ENCODE results near the gene DENND2C.

The DENND2C gene, protein sequence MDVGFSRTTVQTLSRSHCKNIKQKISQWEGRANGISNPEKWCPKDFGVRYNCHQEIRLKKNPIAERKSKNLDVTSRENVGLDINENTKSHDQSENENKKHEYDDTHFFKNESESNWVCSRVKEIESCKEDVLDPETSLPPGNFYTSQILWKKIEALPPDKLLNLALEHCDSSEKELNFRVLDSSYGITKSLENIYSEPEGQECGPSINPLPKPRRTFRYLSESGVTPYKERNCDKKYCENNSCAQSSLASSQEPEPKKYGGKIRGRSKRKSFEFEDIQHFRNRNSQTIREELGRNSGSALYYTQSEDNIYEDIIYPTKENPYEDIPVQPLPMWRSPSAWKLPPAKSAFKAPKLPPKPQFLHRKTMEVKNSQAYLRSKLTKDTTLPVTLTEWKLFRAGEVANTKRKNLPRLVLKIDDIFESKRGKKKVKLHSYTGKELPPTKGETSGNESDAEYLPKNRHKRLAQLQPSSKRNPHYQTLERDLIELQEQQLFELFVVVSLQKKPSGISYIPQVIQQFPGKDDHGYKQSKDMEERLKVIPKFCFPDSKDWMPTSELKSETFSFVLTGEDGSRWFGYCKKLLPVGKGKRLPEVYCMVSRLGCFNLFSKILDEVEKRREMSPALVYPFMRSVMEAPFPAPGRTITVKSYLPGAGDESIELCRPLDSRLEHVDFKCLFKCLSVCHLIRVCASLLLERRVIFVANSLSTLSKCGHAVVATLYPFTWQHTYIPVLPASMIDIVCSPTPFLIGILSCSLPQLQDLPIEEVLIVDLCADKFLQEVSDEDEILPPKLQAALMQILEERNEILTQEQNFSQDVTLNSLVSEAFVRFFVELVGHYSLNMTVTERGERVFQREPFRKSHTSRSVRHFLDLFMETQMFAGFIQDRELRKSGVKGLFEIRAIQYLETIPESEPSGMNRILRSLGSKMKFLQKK

DNA sequence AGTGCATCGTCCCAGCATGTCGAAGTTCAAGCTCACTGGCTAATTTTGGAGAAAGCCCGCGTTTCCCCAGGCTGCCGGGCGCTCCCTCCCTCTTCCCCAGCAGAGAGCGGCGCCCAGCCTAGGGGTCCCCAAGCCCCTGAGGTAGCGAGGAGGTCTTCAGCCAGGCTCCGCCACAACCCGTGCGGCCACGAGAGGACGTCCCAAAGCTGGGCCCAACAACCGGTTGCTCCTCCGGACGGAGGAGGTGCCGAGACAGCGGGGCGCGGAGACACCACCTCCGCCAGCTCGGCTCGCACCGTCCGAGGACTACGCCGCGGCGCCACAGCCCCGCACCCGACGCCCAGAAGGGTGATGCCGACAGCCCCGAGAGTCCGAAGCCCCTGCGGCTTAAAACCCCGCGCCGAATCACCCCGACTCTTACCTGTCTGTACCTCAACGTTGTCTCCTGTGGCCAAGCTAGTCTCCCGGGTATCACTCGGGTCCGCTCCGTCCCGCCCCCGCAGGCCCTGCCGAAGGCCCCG is at the start of gene DENND2C:
Gene DENND2C (minus strand): TSS at position 488 of the 521 bp plus-strand sequence. CDS start 44,065 bp downstream, outside the sequence.
- DNase-seq (ENCODE audit: low spot score), result no peak

DNA sequence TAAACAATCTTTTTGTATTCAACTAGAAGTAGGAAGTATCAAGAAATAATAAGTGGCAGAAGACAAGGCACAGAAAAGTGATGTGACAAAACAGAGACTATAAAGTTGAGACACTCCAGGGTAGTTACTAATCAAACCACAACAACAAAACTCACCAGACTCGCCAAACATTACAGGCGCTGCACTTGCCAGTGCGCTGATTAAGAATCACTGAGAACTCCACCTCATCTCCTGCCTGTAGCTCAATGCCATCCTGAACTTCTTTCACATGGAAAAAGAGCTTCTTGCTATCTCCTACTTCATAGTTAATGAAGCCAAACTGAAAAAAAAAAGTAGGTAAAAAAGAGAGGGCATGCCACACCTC is 49.6 kb upstream of the DENND2C start:
- no peak for DNase-seq (ENCODE audit: low spot score)

DNA sequence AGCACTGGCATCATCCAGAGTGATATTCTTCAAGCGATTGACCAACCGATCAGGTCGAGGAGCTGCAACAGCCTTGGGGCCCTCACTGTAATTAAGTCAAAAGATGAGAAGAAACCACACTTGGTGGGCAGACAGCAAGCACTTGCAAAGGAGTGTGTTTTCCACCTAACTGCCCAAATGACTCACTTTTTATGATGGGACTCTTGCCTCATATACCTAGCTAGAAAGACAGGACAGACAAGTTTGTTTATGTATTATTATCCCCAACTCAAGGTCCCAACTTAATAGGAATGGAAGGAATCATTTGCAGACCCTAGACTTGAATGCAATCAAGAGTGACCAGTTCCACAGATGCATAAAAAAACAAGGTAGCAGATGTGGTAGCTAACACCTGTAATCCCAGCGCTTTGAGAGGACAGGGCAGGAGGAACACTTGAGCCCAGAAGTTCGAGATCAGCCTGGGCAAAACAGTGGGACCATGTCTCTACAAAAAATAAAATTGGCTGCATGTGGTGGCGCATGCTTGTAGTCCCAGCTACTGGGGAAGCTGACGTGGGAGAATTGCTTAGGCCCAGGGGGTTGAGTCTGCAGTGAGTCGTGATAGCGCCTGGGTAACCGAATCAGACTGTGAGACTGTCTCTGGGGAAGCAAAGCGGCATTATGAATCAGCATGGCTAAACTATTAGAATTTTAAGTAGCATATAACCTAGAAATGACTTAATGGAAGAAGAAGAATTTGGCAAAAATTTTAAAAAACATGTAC is 49.0 kb upstream of the DENND2C start:
- no peak for DNase-seq (ENCODE audit: low spot score)

DNA sequence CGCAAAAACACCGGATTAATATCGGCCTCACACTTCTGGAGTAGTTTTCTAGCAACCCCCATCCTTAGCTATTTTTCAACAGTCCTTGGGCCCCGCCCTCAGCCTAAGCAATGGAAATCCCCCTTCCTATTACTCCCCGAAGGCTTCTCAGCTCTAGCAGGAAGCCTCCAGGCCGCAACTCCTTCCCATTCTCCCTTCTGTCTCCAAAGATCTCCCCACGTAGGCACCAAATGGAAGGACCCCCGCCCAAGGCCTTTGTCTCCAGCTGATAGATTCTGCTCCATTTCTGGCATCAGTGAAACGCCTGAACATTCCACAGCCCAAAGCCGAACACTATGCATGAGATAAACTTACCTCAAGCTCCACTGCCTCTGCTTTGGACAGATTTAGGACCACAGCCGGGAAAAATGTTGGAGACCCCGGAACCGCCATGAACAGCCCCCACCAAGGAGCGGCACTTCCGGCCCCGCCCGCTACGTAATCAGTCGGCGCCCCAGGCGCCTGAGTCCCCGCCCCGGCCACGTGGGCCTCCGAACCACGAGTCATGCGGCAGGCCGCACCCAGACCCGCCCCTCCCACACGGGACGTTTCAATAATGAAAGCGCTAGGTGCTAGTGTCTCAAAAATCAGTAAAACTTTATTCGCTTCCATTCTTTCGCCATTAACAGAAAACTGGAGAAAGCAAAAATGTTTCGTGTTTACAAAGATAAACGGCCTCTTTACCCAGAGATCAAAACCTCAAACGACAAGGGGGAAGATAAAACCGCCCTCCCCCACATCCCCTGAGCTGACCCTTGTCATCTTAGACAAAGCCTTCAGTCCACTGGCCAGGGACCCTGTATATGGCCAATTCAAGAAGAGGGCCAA is 46.7 kb upstream of the DENND2C start, which contains the start of gene NRAS:
Gene NRAS (minus strand): TSS at position 468 of the 867 bp plus-strand sequence. CDS start 611 bp downstream, outside the sequence.
- peak; percentile 85 for DNase-seq (ENCODE audit: low spot score)

DNA sequence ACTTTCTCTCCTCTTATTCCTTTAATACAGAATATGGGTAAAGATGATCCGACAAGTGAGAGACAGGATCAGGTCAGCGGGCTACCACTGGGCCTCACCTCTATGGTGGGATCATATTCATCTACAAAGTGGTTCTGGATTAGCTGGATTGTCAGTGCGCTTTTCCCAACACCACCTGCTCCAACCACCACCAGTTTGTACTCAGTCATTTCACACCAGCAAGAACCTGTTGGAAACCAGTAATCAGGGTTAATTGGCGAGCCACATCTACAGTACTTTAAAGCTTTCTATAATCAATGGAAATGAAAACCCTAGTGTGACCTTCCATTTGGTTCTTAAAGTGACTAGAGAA is 46.1 kb upstream of the DENND2C start:
- no peak for DNase-seq (ENCODE audit: low spot score)

DNA sequence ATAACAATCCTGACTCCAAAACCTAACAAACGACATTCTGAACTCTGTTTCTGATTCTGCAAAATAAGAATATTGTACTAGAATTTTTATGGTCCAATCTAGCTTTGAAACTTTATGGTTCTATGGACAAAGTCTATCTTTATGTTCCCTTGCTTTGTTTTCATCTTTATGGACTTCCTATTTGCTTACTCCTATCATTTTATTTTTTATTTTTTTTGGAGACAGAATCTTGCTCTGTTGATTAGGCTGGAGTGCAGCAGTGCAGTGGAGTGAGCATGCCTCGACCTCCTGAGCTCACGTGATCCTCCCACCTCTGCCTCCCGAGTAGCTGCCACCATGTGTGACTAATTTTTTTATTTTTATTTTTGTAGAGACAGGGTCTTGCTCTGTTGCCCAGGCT is 43.1 kb upstream of the DENND2C start:
- no peak for DNase-seq (ENCODE audit: low spot score)

DNA sequence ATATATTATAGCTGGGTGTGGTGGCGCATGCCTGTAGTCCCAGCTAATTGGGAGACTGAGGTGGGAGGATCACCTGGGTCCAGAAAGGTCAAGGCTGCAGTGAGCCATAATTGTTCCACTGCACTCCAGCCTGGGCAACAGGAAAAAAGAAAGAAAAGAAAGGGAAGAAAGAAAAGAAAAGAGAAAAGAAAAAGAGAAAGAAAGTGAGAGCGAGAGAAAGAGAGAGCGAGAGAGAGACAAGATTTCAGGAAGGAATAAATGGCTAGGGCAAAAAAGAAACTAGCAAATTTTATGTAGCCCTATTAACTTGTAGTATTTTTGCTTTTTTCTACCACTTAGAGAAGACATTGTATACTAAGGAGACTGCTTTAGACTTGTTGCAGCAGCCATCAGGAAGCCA is 40.5 kb upstream of the DENND2C start:
- DNase-seq (ENCODE audit: low spot score), result no peak

DNA sequence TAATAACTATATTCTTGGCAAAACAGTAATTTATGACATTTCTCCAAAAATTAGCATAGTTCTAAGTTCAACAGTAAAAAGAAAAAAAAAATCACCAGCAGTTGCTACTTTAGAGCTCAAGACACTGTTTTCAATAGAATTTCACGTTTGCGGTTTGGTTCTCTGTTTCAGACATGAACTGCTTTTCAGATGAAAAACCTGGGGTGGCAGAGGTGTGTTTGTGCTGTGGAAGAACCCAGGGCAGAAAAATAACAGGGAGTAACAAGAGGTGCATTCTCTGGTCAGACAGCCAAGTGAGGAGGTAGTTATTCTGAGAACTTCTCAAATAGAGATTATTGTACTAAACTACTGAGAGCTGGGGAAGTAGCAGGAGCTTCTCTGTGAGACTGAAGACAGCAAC is 37.8 kb upstream of the DENND2C start:
- DNase-seq (ENCODE audit: low spot score), result no peak

DNA sequence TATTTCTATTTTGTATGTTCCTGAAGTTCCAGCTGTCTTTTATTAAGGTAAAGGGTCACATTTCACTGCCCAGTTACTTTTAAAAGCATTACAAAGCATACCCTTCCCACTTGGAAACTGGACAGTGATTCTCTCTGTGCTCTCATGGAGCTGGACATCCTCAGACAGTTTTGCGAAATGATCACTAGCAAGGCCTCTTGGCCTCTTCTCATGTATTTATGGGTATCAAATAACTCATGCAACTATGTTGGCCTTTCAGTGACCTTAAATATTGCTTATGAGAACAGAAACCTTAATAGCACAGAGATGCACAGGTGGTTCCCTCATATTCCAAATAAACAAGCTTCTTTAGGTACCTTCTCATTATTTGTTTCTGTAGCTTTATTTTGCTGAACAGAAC is 33.4 kb upstream of the DENND2C start:
- no peak for DNase-seq (ENCODE audit: low spot score)

DNA sequence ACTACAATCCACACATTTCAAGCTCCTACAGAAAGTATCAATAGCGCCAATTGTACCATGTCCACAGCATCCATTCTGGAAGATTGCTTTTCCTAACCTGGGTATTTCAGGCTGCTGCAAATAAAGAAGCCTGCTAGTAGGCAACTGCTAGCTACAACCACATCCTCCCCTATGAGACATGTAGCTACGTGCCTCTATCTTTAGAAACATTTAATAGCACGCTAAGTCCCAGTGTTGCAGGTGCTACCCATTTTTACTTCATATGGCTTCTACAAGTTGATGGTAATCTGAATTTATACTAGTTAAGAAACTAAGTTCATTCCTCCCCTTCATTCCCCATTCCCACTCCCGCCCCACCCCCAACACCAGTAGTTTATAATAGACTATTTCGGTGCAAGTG is 32.9 kb upstream of the DENND2C start:
- DNase-seq (ENCODE audit: low spot score), result no peak

DNA sequence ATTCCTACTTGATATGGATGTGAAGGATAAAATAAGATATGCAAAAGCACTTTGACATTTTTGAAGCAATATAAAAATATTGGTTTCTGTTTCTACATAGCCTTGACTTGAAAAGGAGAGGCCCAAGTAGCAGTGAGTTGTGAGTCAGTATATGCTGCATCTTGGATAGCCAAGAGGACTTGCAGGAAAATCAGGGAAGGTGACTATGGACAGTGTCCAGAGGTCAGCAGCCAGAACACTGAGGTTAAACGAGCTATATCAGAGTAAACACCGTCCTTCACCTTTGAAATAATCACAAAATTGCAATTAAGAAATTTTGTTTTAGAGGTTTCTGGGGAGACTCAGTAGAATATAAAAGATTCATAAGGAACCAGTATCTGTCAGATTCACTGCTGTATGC is 32.1 kb upstream of the DENND2C start:
- DNase-seq (ENCODE audit: low spot score), result no peak

DNA sequence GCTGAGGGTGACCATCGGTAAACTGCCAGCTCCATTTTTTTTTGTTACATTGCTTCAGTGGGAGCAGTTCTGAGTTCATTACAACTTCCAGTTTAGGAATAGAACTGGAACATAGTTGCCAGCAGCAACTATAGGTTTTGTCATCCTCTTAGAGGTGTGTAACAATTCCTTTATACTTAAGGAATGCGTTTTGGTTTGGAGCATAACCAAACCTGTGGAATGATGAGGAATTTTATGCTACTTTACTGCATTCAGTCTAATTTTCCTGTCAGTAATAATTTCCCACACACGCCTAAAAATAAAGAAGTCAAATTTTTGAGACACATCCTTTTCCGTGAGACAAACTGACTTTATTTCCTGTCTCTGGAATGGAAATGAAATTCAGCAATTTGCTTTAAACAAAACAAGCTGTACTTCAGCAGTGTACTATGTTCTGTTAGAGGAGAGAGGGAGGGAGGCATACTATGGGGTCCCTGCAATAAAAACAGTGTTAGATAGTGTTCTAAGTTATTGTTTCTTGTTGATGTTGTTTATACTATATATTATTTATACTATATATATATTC is 30.3 kb upstream of the DENND2C start:
- DNase-seq (ENCODE audit: low spot score), result no peak

DNA sequence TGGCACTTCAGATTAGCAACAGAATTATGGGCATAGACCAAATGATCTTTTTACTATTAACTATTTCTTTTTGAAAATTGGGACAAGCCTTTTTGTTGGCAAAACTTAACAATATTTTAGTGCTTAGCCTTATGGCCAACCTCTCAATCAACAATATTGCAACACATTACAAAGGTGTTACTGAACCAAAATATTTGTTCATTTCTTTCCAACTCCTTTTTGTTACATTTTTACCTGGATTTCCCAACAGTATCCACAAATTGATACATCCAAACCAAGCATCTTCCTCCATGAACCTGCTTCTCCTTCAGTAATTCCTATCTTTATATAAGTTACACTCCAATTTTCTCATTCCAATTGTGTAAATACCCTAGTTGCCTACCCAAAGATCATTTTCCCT is 27.0 kb upstream of the DENND2C start:
- no peak for DNase-seq (ENCODE audit: low spot score)

DNA sequence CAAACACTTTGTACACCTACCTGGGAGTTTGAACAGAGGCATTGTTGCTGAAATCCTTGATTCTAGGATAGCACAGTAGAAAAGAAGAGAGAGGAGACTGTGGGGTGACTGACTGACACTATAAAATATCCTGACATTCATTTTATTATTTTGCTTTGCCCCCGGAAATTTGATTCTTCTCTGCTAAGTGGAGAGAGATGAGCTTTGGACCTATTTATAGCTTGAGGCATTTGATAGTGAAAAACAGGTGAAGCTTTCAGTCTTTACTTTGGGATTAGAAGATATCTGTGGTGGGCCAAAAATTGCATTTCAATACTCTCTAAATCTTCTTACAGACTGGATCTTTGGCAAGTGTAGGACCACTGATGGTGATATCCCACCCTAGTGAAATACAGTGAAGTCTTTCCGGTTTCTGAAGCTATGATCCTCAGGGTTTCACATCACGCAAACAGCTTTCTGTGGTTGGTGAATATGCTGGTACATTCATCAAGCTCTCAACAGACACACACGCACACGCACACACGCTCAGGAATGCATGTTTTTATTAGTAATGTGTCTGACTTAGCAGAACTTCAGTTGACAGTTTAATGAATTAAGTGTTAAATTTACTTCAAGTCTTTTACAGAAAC is 25.7 kb upstream of the DENND2C start, which contains the start of gene AMPD1:
Gene AMPD1 (minus strand): TSS at position 117 of the 629 bp plus-strand sequence. CDS start 75 bp downstream, at position 42.
- DNase-seq (ENCODE audit: low spot score), result no peak

DNA sequence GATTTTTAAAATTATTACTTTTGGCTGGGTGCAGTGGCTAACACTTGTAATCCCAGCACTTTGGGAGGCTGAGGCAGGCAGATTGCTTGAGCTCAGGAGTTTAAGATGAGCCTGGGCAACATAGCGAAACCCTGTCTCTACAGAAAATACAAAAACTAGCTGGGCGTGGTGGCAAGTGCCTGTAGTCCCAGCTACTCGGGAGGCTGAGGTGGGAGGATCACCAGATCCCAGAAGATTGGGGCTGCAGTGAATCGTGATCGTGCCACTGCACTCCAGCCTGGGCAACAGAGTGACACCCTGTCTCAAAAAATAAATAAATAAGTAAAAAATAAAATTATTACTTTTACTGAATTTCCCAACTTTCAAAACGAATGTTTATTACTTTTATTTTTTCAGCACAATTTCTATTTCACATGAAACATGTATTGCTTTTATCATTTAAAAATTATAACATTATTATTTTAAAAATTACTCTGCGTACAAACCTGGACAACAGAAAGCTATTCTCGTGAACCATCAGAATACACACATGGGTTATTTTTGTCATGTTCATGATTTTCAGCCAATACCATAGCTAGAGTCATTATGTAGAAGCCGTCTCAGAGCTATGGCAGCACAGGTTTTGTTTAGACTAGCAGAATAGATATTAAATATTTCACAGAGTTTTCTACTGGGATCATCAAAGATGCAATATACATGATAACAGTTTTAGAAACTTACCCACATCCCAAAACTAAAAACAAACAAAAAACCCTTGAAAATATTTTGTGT is 24.9 kb upstream of the DENND2C start:
- no peak for DNase-seq (ENCODE audit: low spot score)

DNA sequence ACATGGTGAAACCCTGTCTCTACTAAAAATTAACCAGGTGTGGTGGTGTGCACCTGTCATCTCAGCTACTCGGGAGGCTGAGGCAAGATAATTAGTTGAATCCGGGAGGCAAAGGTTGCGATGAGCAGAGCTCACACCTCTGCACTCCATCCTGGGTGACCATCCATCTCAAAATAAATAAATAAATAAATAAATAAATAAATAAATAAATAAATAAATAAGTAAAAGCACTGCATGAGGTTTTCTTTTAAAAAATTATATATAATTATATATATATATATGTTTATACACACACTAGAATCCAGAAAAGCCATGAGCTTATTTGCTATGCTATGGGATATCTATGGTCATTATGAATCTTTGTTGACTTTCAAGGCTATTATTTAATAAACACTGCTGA is 23.1 kb upstream of the DENND2C start:
- DNase-seq (ENCODE audit: low spot score), result no peak

DNA sequence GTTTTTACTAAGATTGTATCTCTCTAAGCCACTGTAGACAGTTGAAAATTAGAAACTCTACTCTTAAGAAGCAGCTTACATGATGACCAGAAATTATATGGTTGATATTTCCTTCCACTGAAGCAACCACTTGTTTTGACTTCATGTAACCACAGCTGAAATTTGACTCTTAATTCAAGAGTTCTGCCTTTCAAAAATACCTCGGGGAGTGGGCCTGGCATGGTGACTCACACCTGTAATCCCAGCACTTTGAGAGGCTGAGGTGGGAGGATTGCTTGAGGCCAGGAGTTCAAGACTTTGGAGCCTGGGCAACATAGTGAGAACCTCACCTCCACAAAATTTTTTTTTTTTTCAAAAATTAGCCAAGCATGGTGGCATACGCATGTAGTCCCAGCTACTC is 21.2 kb upstream of the DENND2C start:
- no peak for DNase-seq (ENCODE audit: low spot score)

DNA sequence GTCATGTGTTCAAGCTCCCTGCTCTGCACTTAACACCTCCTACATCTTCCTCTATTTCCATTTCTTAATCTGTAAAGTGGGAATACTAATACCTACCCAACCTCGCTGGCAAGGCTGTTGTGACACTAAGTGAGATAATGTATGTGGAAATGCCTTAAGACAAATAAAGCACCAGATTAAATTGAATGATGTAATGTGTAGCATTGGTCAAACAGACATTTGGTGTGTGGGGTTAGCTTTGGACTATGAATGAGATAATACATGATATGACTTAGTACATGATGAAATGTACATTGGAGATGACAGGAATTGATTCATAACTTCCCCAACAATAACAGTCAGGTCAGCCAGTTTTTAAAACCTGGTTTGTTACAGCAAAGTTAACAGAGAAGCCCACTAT is 20.3 kb upstream of the DENND2C start:
- DNase-seq (ENCODE audit: low spot score), result no peak

DNA sequence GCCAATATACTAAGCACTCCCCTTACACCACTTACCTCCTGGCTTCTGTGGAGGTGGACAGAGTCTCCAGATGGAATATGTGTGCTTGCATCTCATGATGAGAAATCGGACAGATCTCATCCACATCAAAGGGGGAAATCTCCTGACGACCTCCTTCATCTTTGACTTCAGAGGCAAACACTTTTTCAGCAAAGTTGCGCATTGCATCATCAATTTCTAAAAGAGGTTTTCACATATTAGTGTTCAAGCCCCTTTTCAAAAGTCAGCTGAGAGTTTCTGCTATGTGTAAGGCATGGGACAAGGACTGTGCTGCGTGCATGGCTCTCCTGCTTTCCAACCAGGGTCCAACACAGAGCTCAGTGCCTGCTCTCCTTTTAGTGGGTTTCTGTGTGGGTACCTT is 18.7 kb upstream of the DENND2C start:
- no peak for DNase-seq (ENCODE audit: low spot score)
